Brain pericyte (primary cell): ENCODE measurements around the gene CCDC106.

Experiments
- DNase-seq: peaks from one replicate; pipeline ENCODE4 v3.0.0-alpha.2; 2012; ENCODE audit warnings: low read depth, low spot score

CCDC106 gene

GRCh38 chr19:55683449-55684261, 35.6 kb downstream of the CCDC106 start:
- no peak for DNase-seq

DNA sequence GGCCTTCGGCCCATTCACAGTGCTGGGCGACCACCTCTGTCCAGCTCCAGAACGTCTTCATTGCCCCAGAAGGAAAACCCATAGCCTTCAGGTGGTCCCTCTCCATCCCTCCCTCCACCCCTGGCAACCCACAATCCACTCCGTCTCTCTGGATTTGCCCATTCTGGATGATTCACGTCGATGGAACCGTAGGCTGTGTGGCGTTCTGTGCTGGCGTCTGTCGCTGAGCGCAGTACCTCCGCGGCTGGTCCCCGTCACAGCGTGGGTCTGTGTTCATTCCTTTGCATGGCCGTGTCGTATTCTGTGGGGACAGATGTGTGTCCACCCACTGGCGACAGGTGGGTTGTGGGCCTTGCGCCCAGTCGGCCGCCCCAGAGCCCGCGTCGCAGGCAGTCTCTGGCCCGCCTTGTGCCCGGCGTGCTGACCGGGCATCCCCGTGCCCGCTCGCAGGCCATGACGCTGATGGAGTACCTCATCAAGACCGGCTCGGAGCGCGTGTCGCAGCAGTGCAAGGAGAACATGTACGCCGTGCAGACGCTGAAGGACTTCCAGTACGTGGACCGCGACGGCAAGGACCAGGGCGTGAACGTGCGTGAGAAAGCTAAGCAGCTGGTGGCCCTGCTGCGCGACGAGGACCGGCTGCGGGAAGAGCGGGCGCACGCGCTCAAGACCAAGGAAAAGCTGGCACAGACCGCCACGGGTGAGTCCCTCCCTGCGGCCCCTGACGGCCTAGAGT, 37.1 kb downstream of the CCDC106 start:
- DNase-seq = no peak

DNA sequence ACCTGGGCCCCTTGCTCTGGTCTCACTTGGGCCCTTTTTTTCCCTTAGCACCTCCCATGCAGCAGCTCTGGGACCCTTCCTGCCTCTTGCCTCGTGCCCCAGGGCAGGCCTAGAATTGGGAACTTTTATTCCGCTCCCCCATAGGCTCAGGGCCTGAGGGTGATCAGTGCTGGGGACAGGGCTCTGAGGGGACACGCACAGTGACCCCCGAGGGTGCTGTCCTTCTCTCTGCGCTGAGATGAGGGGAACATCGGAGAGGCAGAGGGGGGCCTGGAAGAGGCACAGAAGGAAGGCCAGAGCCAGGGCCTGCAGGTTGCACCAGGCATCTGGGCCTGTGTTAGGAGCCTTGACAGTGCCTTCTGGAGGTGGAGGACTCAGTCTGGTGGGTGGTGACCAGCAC, 37.8 kb downstream of the CCDC106 start:
- no peak for DNase-seq

DNA sequence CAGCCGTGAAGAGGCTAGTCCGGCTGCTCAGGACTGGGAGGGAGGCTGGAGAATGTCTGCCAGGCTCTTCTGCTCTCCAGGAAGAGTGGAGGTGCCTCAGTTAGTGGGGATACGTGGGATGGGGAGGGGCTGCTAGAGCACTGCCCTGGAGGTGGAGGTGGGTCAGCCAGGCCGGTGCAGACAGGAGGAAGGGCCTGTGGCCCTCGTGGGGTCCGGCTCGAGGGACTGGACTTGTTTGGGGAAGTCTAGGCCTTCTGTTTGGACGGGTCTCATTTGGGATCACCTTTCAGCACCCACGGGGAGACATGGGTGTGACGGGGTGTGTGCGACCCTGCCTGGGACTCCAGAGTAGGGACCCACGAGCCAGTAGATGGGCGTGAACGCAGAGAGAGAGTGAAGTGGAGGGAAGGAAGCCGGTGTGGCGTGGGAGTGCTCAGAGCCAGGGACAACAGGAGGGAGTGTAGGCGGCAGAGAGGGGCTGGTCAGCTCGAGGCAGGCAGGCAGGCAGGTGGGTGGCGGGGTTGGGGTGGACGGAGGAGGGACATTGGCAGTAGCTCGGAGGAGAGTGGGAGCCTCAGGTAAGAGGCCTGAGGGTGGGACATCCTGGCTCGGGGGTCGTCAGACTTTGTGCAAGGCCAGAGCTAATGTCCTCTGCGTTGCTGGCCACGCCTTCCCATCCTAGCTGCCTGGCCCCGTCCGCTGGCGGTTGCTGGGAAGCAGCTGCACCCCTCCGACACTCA, 38.5 kb downstream of the CCDC106 start:
- DNase-seq = no peak

GRCh38 chr19:55687281-55688201, 39.5 kb downstream of the CCDC106 start:
- DNase-seq = no peak

DNA sequence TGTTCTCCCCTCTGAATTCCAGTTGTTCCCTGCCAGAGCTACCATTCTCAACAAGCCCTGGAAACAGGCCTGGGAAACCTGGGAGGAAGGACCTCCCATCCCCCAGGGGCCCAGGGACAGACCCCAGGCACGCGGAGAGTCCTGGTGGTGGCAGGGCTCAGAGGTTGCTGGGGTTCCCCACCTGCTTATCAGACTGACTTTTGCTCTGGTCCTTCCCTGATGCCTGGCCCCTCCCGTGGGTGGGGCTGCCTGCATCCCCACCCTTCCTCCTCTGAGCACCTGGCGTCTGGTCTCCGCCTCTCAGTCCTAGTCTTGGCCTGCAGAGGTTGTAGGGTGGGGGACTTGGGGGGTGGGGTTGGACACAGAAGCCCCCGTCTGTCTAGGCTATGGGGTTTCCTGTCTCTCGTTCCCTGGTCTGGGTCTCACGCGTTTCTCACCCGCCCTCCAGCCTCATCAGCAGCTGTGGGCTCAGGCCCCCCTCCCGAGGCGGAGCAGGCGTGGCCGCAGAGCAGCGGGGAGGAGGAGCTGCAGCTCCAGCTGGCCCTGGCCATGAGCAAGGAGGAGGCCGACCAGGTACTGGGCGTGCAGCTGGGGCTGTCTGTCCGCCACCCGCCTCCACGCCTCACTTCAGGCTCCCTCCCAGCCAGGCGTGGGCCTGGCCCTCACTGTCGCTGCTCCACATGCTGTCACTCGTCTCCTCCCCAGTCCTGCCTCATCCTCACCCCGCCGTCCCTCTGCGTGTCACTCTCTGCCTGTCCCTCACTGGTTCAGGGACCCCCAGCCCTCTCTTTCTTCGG, 40.6 kb downstream of the CCDC106 start:
- DNase-seq = no peak

DNA sequence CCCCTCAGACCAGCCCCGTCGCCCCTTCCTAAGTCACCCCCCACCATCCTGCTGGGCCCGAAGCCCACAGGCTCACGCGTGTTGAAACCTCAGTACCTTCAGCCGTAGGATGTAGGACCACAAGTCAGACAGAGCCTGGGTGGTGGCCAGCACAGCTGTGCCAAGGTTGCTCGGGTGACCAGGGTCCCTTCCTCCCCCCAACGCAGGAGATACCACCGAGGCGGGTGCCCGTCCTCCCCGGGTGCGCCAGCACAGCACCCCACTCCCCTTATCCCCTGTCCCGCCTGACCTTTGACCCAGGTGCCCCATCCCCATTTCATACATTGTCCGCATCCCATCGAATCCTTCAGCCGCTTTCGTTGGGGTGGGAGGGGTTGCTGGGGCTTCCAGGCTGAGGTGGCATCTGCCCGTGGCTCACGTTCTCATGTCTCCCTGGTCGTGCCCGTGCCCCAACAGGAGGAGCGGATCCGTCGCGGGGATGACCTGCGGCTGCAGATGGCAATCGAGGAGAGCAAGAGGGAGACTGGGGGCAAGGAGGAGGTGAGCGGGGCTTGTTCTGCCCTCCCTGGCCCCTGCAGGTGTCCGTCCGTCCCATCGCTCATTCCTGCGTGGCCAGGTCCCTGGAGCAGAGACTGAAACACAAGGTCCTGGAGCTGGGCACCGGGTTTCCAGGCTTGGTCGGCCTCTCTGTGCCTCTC, 41.5 kb downstream of the CCDC106 start:
- DNase-seq = no peak

DNA sequence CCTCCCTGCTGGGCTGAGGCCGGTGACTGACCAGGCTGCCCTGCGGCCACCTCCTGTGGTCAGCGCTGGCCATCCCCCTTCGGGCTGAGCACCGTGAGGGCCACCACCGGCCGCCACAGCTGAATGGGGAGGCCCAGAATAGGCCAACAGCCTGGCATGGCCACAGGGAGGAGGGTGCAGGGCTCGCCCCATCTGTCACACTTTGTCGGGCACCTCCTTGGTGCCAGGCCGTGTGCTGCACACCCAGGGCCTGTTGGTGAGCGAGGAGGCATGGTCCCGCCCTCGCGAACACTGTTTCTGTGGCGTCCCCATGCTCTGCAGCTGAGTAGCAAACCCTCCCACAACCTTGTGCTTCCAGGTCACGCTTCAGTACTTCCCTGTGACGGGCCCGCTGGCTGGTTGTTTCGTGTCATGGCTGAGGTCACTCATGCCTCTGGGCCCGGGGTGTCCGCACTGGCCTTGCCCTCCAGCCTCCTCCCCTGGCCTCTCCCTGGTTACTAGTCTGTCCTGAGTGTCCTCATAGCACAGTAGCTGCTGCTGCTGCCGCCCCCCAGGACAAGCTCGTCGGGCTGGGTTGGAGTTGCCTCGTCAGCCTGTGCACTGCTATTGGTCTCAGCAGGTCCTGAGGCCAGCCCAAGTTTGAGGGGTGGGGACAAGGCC, 42.2 kb downstream of the CCDC106 start:
- no peak for DNase-seq

- DNase-seq = no peak
These were observed 42.9 kb downstream of the CCDC106 start for GRCh38 chr19:55690769-55691545.

- no peak for DNase-seq
These were observed 43.8 kb downstream of the CCDC106 start for GRCh38 chr19:55691561-55692481.

- no peak for DNase-seq
These were observed 44.7 kb downstream of the CCDC106 start for GRCh38 chr19:55692681-55693081.

DNA sequence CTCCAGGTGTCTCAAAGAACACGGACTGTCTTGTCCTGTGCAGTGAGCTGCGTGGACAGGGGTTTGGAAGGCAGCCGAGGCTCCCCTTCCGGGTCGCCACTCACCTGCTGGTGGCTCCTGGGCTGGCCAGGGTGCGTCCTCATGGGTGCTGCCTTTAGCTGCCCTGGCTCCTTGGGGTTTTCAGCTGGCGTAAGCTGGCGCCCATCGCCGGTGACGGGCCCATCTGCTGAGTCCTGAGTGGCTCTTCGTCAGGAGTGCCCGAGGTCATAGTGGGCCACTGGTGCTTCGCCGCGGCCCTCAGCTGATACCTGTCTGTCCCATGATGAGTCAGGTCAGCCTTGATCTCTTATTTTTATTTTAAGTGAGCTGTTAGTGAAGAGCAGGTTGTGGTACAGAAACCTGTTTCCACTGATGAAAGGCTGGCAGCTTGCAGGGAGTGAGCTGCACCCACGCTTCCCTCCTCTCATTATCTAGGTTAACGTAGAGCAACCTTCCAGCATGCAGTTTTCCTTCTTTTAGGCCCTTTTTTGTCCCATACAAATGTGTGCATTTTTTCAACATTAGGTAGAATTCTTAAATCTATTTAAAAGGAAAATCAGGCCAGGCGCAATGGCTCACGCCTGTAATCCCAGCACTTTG, 45.4 kb downstream of the CCDC106 start:
- DNase-seq = no peak

GRCh38 chr19:55694241-55694655, 46.2 kb downstream of the CCDC106 start:
- no peak for DNase-seq

DNA sequence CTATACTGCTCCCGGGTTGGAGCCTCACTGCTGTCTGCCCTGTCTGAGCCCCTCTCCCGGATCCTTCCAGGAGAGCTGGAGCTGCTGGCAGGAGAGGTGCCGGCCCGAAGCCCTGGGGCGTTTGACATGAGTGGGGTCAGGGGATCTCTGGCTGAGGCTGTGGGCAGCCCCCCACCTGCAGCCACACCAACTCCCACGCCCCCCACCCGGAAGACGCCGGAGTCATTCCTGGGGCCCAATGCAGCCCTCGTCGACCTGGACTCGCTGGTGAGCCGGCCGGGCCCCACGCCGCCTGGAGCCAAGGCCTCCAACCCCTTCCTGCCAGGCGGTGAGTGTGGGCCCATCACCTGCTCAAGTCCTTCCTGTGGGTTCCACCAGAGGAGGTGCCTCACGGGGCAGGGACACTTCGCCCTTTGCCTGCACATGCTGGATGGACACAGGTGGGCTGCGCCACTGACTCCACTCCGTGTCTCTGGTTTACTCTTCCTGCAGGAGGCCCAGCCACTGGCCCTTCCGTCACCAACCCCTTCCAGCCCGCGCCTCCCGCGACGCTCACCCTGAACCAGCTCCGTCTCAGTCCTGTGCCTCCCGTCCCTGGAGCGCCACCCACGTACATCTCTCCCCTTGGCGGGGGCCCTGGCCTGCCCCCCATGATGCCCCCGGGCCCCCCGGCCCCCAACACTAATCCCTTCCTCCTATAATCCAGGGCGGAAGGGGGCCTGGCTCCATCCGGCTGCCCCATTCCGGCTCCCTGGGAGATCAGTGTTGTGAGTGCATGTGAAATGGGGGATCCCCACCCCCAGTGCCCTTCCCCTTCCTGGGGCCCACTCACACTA, 46.9 kb downstream of the CCDC106 start:
- no peak for DNase-seq

GRCh38 chr19:55695511-55696290, 47.7 kb downstream of the CCDC106 start:
- no peak for DNase-seq
